GM19467 (cell line): ENCODE data around the gene TBC1D17.
"Not testable (repeated sequence)": the region's sequence is repeated elsewhere in the genome, so short reads cannot be mapped to it uniquely, and the experiment has no call there.

Experiments used
- ATAC-seq: cut with Tn5 transposase; IDR thresholded peaks from one replicate; pipeline ENCODE4 v1.9.1; 2021; ENCODE audit warnings: mild to moderate bottlenecking, moderate library complexity; ENCODE audit not compliant: unreplicated experiment

Gene TBC1D17

DNA sequence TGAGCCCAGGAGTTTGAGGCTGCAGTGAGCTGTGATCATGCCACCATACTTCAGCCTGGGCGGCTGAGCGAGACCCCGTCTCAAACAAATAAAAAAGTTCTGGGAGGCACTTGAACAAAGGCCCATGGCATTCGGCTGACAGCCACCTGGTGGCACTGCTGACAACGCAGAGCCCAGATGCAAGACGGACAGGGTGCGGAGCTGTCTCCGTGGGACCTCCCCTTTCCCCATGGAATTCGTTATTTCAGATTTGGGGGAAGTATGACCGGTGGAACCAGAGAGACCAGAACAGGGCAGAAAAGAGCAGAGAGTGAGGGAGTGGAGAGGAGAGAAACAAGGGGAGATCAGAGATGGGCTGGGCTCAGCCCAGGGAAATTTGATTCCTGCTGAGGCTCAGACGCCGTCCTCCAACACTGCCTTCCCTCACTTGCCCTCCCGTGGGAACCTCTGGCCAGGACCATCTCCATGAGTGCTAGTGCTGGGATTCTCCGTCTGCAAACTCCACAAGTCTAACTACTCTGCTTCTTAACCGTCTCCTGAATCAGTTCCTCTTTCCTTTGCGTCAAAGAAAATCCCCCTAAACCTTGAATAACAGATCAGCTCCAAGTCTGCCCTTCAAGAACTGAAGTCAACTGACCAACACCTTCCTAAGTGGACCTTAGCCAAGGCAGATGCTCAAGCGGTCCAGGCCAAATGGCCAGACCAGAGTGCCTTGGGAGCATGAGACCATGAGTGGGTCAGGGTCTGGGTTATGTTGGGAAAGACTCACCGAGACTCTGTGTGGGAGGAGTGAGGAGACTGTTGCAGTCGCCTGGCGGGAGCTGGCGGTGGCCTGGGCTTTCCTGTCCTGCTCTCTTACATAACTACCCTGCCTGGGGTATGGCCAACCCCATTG is 39.6 kb downstream of the TBC1D17 start:
- no peak for ATAC-seq

DNA sequence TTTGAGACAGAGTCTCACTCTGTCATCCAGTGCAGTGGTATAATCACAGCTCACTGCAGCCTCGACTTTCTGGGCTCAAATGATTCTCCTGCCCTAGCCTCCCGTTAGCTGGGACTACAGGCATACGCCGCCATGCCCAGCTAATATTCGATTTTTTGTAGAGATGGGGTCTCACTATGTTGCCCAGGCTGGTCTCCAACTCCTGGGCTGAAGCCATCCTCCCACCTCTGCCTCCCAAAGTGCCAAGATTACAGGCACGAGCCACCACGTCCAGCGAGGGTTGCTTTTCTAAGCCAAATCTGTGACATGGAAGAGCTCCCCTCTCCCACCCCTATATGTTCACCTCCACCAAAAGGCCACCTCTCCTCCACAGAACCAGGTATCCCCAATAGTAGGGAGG is 40.6 kb downstream of the TBC1D17 start:
- ATAC-seq = no peak

DNA sequence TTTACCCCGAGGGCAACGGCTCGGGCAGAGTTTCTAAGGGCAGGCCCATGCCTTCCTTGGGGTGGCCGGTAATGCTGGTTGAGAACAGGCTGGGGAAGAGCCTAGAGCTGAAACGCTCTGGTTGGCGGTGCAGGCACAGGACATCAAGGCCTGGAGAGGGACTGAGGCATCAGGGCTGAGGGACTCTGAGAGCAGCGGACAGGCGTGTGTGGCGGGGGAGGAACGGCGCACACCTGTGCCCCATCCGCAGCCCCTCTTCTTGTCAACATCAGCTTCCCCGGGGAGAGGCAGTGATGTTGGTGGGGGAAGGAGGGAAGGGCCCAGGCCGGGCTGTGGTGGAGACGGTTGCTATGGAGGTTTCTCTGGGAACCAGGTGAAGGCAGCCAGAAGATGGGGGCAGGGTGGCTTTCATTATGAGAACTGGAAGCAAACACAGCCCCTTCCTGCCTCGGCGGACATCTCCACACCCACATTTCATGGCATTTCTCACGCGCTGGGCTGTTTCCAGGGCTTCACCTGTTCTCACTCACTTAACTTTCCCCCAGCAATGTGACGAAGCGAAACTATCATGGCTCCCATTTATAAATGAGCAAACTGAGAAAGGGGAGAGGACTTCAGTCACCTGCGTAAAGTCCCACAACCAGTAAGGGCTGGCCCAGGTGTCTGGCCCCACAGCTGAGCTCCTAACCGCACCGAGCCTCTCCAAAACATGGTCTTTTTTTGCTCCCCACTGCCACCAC is 43.3 kb downstream of the TBC1D17 start:
- ATAC-seq = no peak

DNA sequence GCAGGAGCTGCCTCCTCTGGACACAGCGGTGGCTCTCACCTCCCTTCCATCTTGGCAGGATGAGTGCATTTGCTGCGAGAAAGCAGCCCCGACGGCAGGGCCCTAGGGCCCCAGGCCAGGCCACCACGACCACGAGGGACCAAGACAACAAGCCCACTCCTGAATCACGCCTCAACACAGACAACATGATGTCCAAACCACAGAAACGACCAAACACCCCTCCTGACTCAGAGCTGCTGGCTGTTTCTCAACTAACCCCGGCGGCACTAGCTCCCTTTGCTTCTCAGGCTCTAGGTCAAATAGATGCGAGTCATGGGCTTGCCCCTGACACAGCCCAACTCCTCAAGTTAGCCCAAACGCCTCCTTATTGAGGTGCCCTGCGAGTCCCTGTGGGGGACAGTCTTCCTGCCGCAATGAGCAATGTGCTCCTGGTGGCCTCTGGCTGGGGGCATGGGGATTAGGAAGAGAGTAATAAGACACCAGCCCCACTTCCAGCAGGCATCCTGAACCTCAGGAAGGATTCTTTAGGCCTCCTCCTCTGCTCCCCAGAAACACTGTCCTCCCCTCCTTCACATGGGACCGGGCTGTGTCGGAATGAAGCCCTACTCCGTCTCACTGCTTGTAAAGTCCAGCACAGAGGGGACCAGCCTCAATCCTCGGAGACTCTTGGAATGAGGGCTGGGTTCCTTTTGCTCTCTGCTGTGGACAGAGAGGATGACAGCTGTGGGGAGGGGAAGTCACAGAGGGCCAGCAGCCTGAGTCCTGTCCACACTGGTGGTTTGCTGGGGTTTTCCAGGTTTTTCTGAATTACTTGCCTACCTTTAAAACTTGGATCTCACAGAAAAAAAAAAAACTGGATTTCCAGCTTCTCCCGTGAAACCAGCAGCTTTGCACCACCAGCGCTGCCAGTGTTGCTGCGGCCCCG is 44.6 kb downstream of the TBC1D17 start:
- ATAC-seq = no peak

DNA sequence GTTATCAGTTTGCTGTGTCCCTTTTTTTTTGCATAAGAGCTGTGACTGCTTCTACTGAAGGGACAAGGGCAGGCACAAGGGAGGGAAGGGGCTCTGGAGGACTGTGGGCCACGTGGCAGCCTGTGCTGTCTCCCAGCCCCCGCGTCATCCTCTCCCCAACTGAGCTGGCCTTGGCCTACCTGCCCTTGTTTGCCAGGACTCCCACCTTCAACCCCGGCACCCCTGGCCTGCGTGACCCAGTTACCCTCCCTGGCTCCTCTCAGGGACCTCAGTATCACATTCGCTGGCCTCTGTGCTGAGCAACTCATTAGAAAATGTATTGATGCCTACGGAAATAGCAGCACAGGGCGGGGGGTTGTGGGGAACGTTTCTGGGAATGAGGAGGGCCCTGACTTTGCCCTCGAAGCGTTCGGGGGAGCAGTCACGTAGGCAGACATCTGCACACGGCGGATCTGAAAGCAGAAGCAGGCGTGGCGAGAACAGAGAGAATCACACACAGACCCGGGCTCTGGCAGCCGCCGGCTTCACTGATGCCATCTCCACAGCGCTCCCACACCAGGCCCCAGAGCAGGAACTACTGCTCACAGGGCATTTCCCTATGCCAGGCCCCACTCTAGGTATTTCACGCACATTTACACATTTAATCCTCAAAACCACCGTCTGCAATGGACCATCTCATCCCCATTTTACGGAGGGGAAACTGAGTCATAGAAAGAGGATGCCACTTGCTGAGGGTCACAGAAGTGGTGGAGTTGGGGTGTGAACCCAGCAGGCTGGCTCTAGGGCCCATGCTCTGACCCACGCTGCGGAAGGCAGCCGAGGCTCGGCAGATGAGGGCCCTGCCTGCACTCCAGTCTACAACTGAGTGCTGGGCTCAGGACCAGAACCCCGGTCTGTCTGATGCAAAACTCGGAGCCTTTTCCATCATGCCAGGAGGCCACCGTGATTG is 45.8 kb downstream of the TBC1D17 start:
- ATAC-seq = no peak

DNA sequence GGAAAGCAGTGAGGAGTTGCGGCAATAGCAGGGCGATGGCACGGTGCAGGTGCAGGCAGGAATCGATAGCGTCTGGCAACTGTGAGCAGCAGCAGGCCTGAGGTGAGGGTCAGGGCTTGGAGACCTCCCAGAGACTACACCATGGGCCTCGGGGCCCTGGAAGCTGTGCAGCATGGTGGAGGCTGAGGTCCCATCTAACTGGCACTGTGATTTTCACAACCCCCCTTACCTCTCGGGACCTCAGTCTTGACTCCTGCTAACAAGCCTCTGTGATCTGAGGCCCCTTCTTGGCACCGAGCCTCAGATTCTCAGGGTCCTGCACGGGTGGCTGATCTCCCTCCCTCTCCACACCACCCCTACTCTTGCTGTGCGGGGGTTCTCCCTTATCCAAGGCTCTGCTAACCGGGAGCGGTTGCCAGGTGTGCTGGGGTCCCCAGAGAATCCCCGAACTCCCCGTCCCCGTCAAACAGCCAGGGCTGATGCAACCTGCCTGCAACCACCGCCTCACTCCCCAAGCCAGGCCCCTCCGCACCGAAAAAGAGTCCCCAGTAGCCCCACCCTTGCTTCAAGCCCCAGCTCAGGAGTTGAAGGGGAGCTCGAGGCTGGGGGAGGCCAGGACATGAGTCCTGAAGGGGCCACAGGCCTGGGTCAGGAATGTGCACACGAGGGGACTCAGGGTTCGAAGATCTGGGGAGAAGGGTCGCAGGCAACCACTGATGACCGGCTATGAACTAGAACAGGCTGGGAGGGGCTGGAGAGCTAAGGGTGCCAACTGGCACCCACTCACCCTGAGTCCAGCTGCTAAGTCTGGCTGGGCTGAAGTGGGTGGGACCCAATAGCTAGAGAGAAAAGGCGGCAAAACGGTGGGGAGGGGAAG is 46.7 kb downstream of the TBC1D17 start:
- no peak for ATAC-seq

DNA sequence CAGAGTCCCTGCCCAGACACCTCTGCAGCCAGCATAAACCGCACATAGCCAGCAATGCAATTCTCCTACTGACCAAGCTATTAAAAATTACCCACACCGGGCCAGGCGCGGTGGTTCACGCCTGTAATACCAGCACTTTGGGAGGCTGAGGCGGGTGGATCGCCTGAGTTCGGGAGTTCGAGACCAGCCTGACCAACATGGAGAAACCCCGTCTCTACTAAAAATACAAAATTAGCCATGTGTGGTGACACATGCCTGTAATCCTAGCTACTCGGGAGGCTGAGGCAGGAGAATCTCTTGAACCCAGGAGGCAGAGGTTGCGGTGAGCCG is 47.3 kb downstream of the TBC1D17 start:
- not testable (repeated sequence) for ATAC-seq

DNA sequence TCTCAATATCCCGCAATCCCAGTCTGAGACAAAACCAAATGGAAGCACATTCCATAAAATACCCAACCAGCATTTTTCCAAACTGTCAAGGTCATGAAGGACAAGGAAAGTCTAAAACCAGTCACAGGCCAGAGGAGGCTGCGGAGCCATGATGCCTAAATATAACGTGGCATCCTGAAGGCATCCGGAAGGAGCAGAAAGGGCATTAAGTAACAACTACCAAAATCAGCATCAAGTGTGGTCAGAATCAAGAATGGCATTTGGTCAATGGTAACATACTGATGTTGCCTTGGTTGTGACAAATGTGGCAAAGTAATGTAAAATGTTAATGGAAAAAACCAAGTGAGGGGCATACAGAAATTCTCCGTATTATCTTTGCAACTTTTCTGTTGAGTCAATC is 48.0 kb downstream of the TBC1D17 start:
- ATAC-seq = no peak

DNA sequence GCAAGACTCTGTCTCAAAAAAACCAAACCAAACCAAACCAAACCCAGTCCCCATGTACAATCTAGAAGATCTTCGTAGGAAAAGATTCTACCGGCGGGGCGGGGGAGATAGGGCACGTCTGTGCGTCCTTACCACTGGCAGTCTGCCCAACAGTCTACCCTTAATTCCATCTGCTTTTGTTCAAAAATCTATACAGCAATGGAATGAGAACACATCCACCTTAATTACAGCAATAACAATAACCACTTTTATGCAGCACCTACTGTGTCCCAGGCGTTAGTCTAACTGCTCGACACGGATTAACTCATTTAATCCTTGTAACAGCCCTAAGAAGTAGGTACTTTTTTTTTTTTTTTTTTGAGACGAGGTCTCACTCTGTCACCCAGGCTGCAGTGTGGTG is 49.0 kb downstream of the TBC1D17 start:
- ATAC-seq = no peak

DNA sequence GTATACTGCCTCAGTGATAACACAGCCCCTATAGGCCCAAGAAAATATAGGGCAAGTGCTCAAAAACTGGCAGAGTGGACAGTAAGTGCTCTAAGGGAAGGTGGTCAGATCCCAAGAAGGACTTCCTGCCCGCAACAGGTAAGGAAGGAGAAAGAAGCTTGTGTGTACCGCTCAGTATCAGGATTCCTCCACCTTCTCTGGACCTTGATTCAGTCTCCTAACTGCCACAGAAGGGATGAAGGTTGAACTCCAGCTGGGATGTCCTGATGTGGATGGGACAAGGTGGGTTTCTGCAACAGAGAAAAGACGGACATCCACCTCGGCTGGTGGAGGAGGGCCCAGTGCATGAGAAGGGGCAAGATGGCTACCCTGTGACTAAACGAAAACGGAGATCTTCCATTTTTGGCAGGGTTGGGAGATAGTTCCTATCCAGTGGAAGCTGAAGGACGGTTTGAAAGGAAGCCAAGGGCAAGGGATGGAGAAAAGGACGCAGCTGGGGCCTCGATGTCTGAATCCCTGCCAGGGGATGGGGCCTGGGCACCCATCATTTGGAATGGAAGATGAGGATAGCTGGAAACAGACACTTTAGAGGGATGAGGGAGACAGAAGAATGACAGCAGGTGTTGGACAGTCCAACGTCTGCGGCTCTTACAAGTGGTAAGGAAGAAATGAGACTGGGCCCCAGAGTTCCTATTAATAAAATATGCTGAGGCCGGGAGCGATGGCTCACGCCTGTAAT is 50.2 kb downstream of the TBC1D17 start:
- no peak for ATAC-seq

DNA sequence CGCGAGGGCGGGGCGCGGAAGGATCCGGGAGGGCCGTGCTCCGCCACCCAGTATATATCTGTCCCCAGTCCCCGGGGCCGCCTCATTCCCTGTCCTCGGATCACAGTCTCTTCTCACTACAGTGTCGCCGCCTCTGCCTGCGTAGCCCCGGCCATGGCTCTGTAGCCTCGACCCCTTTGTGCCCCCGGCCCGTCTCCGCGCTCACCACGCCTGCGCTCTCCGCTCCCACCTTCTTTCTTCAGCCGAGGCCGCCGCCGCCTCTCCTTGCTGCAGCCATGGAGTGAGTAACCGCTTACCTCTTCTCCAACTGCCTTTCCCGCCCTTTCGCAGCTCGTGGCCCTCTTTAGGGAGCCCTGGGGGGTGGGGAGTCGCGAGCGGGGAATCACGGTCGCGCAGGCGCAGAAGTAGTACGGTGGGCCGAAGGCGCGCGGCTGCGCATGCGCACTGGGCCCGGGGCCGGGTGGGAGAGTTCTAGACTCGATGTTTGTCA is 51.7 kb downstream of the TBC1D17 start, which contains the start of the genes ATF5 and NUP62:
Gene ATF5 (plus strand): TSS at position 85 of the 490 bp plus-strand sequence. CDS start 1,646 bp downstream, outside the sequence.
Gene NUP62 (minus strand): TSS at position 384 of the 490 bp plus-strand sequence. CDS start 19,697 bp downstream, outside the sequence.
- ATAC-seq = peak; percentile 45

DNA sequence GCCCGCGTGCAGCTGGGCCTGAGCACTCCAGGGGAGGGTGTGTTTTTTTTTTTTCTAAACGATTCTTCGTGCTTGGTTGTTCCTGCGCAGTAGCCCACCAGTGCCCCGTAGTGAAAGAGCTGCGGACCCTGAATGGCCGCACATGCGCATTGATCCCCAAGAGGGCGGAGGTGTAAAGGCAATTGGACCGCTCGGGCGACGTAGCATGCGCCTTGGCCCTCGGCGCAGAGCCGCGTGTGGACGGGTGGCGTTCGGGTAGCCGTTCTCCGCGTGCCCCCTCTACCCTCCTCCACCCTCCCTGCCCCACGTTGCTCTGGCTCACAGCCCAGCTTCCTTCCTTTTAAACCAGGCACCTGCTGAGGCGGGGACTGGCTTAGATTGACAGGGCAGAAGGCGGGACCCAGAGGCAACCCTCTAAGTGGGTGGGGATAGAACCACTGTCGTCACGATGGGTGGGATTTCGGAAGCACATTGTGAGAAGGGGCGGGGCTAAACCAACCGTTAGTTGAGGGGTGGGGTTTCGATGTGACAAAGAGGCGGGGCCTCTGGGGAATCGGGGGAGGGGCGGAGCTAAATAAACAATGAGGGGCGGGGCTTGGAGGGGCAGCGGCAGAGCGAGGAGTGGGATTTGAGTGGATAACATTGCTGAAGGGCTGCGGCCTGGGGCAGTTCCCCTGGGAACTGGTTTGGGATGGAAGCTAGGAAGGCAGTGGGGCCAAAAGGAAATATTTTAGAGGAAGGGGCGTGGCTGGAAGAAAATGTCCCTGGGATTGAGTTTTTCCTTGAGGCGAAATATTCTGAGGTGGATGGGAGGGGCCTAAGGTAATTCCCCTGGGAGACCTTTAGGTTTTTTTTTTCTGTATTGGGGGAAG is 52.3 kb downstream of the TBC1D17 start:
- peak; percentile 63 for ATAC-seq

DNA sequence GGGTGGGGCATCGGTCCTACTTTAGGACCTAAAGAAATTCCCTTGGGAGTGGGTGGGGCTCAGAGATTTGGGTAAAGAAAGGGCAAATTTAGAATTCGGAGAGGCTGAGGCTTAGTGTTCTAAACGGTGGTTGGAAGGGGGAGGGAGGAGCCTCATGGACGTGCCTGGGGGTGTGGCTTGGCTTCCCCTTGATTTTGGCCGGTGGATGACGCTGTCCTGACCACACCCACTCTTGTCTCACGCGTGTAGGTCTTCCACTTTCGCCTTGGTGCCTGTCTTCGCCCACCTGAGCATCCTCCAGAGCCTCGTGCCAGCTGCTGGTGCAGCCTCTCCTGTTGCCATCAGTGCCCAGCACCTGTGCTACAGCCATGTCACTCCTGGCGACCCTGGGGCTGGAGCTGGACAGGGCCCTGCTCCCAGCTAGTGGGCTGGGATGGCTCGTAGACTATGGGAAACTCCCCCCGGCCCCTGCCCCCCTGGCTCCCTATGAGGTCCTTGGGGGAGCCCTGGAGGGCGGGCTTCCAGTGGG is 53.0 kb downstream of the TBC1D17 start:
- no peak for ATAC-seq

DNA sequence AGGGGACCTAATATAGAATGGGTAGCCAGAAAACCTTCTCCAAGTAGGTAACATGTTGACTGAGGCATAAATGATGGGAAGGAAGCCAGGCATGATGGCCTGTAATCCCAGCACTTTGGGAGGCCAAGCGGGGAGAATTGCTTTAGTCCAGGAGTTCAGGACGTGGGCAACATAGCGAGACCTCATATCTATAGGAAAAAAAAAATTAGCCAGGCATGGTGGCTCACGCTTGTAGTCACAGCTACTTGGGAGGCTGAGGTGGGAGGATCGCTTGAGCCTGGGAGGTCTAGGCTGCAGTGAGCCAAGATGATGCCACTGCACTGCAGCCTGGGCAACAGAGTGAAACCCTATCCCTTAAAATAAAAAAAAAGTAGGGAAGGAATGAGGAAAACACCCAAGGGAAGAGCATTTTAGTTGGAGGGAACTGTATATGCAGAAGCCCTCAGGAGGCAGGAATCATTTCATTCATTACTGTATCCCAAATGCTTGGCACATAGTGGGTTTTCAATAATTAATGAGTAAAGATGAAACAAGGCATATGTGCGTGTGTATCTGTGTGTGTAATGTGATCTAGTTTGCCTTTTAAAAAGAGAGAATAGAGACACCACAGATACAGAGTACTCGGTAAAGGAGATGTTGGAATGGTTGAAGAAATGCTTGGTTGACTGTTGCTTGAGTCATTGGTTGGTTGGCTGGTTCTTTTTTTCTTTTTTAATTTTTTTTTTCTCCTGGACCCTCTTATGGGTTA is 54.0 kb downstream of the TBC1D17 start:
- no peak for ATAC-seq

DNA sequence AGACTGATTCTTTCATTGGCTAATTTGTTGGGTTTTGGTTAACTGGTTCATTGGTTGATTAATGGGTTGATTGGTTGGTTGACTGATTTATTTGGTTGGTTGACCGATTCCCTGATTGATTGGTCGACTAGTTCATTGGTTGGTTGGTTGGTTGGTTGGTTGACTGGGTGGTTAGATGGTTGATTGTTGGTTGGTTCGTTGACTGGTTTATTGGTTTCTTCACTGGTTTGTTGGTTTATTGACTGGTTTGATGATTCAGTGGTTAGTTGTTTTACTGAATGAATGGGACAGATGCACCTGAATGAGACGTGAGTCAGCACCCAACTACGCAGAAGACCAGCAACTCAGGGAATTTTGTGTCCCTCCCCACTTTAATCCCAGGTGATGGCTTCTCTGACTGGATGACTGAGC is 54.5 kb downstream of the TBC1D17 start:
- no peak for ATAC-seq

DNA sequence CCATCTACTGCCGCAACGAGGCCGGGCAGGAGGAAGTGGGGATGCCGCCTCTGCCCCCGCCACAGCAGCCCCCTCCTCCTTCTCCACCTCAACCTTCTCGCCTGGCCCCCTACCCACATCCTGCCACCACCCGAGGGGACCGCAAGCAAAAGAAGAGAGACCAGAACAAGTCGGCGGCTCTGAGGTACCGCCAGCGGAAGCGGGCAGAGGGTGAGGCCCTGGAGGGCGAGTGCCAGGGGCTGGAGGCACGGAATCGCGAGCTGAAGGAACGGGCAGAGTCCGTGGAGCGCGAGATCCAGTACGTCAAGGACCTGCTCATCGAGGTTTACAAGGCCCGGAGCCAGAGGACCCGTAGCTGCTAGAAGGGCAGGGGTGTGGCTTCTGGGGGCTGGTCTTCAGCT is 55.2 kb downstream of the TBC1D17 start:
- ATAC-seq = no peak
